GM12878 (cell line): ENCODE results near the gene ARHGAP40.

ENCODE experiments used
- CHD4 ChIP-seq: fragments of 200-600 bp; sonication (generic); IDR thresholded peaks from 2 replicates; pipeline ENCODE4 v1.6.1; 2016; ENCODE audit warnings: mild to moderate bottlenecking
- CTCF ChIP-seq, 3 experiments: IDR thresholded peaks in 2 of 3; conservative IDR thresholded peaks in 1 of 3; 2 replicates each; pipeline ENCODE4 v1.5.1; 2011; ENCODE audit warnings: low read depth in 3 of 3, low read length in 3 of 3, mild to moderate bottlenecking in 3 of 3, control low read depth in 2 of 3, moderate library complexity in 2 of 3, inconsistent platforms in 1 of 3, mixed read lengths in 1 of 3; ENCODE audit not compliant: control insufficient read depth in 2 of 3, insufficient read depth in 1 of 3; ENCODE audit errors: extremely low read depth in 1 of 3
- CUX1 ChIP-seq: IDR thresholded peaks from 2 replicates; pipeline ENCODE4 v1.6.1; 2012; ENCODE audit warnings: improper control_type of control experiment, low read depth, low read length; ENCODE audit not compliant: insufficient replicate concordance
- EED ChIP-seq: sonication (generic); IDR thresholded peaks from 2 replicates; pipeline ENCODE4 v1.6.1; 2016; ENCODE audit warnings: antibody characterized with exemption, low read depth
- ESRRA ChIP-seq: IDR thresholded peaks from 2 replicates; pipeline ENCODE4 v1.6.1; 2012; ENCODE audit warnings: mild to moderate bottlenecking, low read length, improper control_type of control experiment
- FOXK2 ChIP-seq: fragments of 450-650 bp; IDR thresholded peaks from 2 replicates; pipeline ENCODE4 v1.6.1; 2017; ENCODE audit warnings: mild to moderate bottlenecking, moderate library complexity
- JUND ChIP-seq: IDR thresholded peaks from 2 replicates; pipeline ENCODE4 v1.6.1; 2012; ENCODE audit warnings: low read depth, mild to moderate bottlenecking, low read length, improper control_type of control experiment, moderate library complexity
- POLR2A ChIP-seq: IDR thresholded peaks from 2 replicates; pipeline ENCODE4 v1.6.1; 2011; ENCODE audit warnings: low read depth, mild to moderate bottlenecking, low read length
- SMC3 ChIP-seq: IDR thresholded peaks from 2 replicates; pipeline ENCODE4 v1.6.1; 2011; ENCODE audit warnings: low read length, improper control_type of control experiment, borderline replicate concordance

- TF ChIP-seq EED = no peak
- no peak for TF ChIP-seq POLR2A
- TF ChIP-seq CTCF (IDR thresholded peaks at IDR 0.05 in 2 of 3, conservative IDR thresholded peaks at IDR 0.05 in 1 of 3; ENCODE audit: control insufficient read depth in 2 of 3, extremely low read depth in 1 of 3, insufficient read depth in 1 of 3, low read depth in 3 of 3, low read length in 3 of 3) = no peak
- no peak for TF ChIP-seq FOXK2
- TF ChIP-seq ESRRA = no peak
- no peak for TF ChIP-seq SMC3
- TF ChIP-seq CHD4 = no peak
- no peak for TF ChIP-seq JUND
- no peak for TF ChIP-seq CUX1
These were observed 46.2 kb upstream of the ARHGAP40 start for GRCh38 chr20:38555395-38555794.
